CD4-positive, alpha-beta memory T cell (primary cell): ENCODE data around the gene PPP1R7. TPM values are rescaled to one million over a fixed set of nuclear protein-coding genes. Genes with fewer than 3 reads are reported as not detected.

ENCODE experiments used
- CTCF ChIA-PET: fragments of 350-600 bp; sonication (Branson Sonifier 250); formaldehyde crosslinking; loops from one replicate; lab custom pipeline; 2021; ENCODE audit warnings: inconsistent platforms; ENCODE audit not compliant: partially characterized antibody; lab: Charles Lee
- POLR2A ChIA-PET: fragments of 350-600 bp; sonication (Branson Sonifier 250); formaldehyde crosslinking; loops from one replicate; lab custom pipeline; 2021; ENCODE audit not compliant: partially characterized antibody; lab: Charles Lee
- DNase-seq, 5 donors: peaks; one replicate each; pipeline versions ENCODE4 v3.0.0 to v3.0.0-alpha.2; 2020 to 2022; ENCODE audit warnings: mixed read lengths in 1 of 5
- H3K27ac ChIP-seq: one replicate; pipeline ENCODE4 v1.7.0; 2013; ENCODE audit warnings: low read depth, low read length
- H3K27me3 ChIP-seq: 2 replicates; pipeline ENCODE4 v1.7.0; 2013; ENCODE audit warnings: mild to moderate bottlenecking, low read length, moderate library complexity; ENCODE audit not compliant: insufficient read depth
- H3K36me3 ChIP-seq: 2 replicates; pipeline ENCODE4 v1.7.0; 2013; ENCODE audit warnings: mild to moderate bottlenecking, low read length, moderate library complexity; ENCODE audit not compliant: insufficient read depth
- H3K4me1 ChIP-seq: 2 replicates; pipeline ENCODE4 v1.7.0; 2013; ENCODE audit warnings: mild to moderate bottlenecking, low read length, moderate library complexity; ENCODE audit not compliant: insufficient read depth
- H3K4me3 ChIP-seq, 2 donors: one replicate each; pipeline ENCODE4 v1.7.0; 2013; ENCODE audit warnings: low read length in 2 of 2, mild to moderate bottlenecking in 1 of 2
- H3K9me3 ChIP-seq, 2 donors: one replicate each; pipeline ENCODE4 v1.7.0; 2013; ENCODE audit warnings: low read length in 2 of 2, control low read depth in 1 of 2; ENCODE audit not compliant: control insufficient read depth in 1 of 2
- H3K27ac Mint-ChIP-seq, 7 donors: one replicate each; pipeline ENCODE4 v1.8.0; 2020 to 2021; ENCODE audit warnings: mixed read lengths in 7 of 7, mild to moderate bottlenecking in 6 of 7, inconsistent platforms in 3 of 7, moderate library complexity in 3 of 7
- H3K27me3 Mint-ChIP-seq, 2 donors: one replicate each; pipeline ENCODE4 v1.8.0; 2020 to 2021; ENCODE audit warnings: mixed read lengths in 2 of 2
- H3K36me3 Mint-ChIP-seq, 2 donors: one replicate each; pipeline ENCODE4 v1.8.0; 2020 to 2021; ENCODE audit warnings: mixed read lengths in 2 of 2, inconsistent platforms in 1 of 2, mild to moderate bottlenecking in 1 of 2
- H3K4me1 Mint-ChIP-seq, 4 donors: one replicate each; pipeline ENCODE4 v1.8.0; 2020 to 2021; ENCODE audit warnings: mixed read lengths in 4 of 4, mild to moderate bottlenecking in 1 of 4
- H3K4me3 Mint-ChIP-seq, 8 donors: one replicate each; pipeline ENCODE4 v1.8.0; 2020 to 2021; ENCODE audit warnings: mixed read lengths in 8 of 8, mild to moderate bottlenecking in 7 of 8, moderate library complexity in 6 of 8, inconsistent platforms in 3 of 8
- H3K9me3 Mint-ChIP-seq, 8 donors: one replicate each; pipeline ENCODE4 v1.8.0; 2020 to 2021; ENCODE audit warnings: mixed read lengths in 8 of 8, mild to moderate bottlenecking in 5 of 8, inconsistent platforms in 3 of 8, moderate library complexity in 1 of 8
- intact Hi-C: fragments of 100-400 bp; cut with micrococcal nuclease; formaldehyde crosslinking; loops from one replicate; pipeline ENCODE4 v1.15.1; 2023
- polyA plus RNA-seq, 2 donors: library from polyadenylated mRNA; unstranded; fragments of 300-500 nt; fragmentation: Illumina TruSeq; gene quantifications; one replicate each; pipeline ENCODE4 v1.2.3, GENCODE V29; 2021
- total RNA-seq, 2 experiments: library from RNA; stranded (reverse); gene quantifications; one replicate each; pipeline ENCODE4 v1.2.3, GENCODE V29; 2021

PPP1R7 gene
- total and polyA plus RNA-seq, 4 experiments from 2014 or later = 61.3 to 119 (median 91.6) TPM

GRCh38 chr2:241215421-241215820 is 65.2 kb downstream of the PPP1R7 start:
- H3K4me3 ChIP-seq = no peak overlapping the region
- ChIA-PET CTCF (no interaction called here), POLR2A (interaction anchor here (1.3 kb wide), 1 partner anchor 8 kb away, joined by 3 read pairs; no protein-coding TSS in a partner anchor)
- H3K4me3 Mint-ChIP-seq = peak overlapping the region in 2 of 8 donors; percentile 13 to 52
- H3K27ac Mint-ChIP-seq = no peak overlapping the region
- DNase-seq = no peak
- H3K36me3 ChIP-seq = no peaks in the 10 kb centered on the region
- peaks cover 10% of the 10 kb centered on the region for H3K4me1 ChIP-seq
- peaks cover 0 to 3% of the 10 kb centered on the region in 2 donors for H3K36me3 Mint-ChIP-seq
- H3K4me1 Mint-ChIP-seq = peaks cover 10 to 17% (median 10%) of the 10 kb centered on the region in 4 donors
- H3K27me3 Mint-ChIP-seq = no peaks in the 10 kb centered on the region
- H3K9me3 ChIP-seq = no peaks in the 10 kb centered on the region
- H3K27ac ChIP-seq = no peak overlapping the region
- no peaks in the 10 kb centered on the region for H3K27me3 ChIP-seq
- intact Hi-C loops = loop anchor here (5.0 kb wide), 1 partner anchor 102 kb away; the partner anchor contains the start of genes HDLBP and SEPTIN2
- H3K9me3 Mint-ChIP-seq = no peaks in the 10 kb centered on the region

- H3K4me1 Mint-ChIP-seq = peaks cover 10 to 17% (median 10%) of the 10 kb centered on the region in 4 donors
- H3K27ac Mint-ChIP-seq = peak overlapping the region in 5 of 7 donors; percentile 10 to 75 (median 25)
- no peaks in the 10 kb centered on the region for H3K27me3 Mint-ChIP-seq
- no peaks in the 10 kb centered on the region for H3K9me3 Mint-ChIP-seq
- Histone ChIP-seq H3K36me3 (no peaks in the 10 kb centered on the region), H3K4me3 (no peak overlapping the region), H3K27me3 (no peaks in the 10 kb centered on the region), H3K9me3 (no peaks in the 10 kb centered on the region), H3K4me1 (peaks cover 10% of the 10 kb centered on the region), H3K27ac (no peak overlapping the region)
- H3K36me3 Mint-ChIP-seq = peaks cover 0 to 3% of the 10 kb centered on the region in 2 donors
- intact Hi-C loops = loop anchor here (2.0 to 5.0 kb wide), 2 partner anchors 101 to 137 kb away; partner anchors contain the start of genes HDLBP and SEPTIN2
- no peak for DNase-seq
- ChIA-PET CTCF (interaction anchor here (1.0 to 1.1 kb wide), 2 partner anchors 72 to 233 kb away, joined by 3 read pairs; no protein-coding TSS in a partner anchor), POLR2A (interaction anchor here (0.8 to 1.3 kb wide), 2 partner anchors 9 kb away, joined by 3 read pairs; no protein-coding TSS in a partner anchor)
- H3K4me3 Mint-ChIP-seq = peak overlapping the region; percentile 53 to 87 (median 78)
Measured at GRCh38 chr2:241216211-241216761, 66.0 kb downstream of the PPP1R7 start.

- H3K36me3 Mint-ChIP-seq = peaks cover 0 to 3% of the 10 kb centered on the region in 2 donors
- H3K4me1 Mint-ChIP-seq = peaks cover 10 to 17% (median 10%) of the 10 kb centered on the region in 4 donors
- H3K9me3 Mint-ChIP-seq = no peaks in the 10 kb centered on the region
- POLR2A ChIA-PET = interaction anchor here (1.2 kb wide), 2 partner anchors 99 to 111 kb away, joined by 3 read pairs; no protein-coding TSS in a partner anchor
- no peaks in the 10 kb centered on the region for H3K27me3 Mint-ChIP-seq
- H3K27ac ChIP-seq = peak overlapping the region; percentile 35
- H3K36me3 ChIP-seq = no peaks in the 10 kb centered on the region
- H3K4me1 ChIP-seq = peaks cover 10% of the 10 kb centered on the region
- peak overlapping the region; percentile 66 to 87 (median 78) for H3K4me3 Mint-ChIP-seq
- CTCF ChIA-PET = interaction anchor here (1.0 to 1.1 kb wide), 2 partner anchors 71 to 234 kb away, joined by 3 read pairs; no protein-coding TSS in a partner anchor
- H3K4me3 ChIP-seq = peak overlapping the region in 1 of 2 donors; percentile 32
- DNase-seq = peak in 4 of 5 donors; percentile 25 to 40 (median 36)
- peak overlapping the region in 6 of 7 donors; percentile 35 to 75 (median 62) for H3K27ac Mint-ChIP-seq
- H3K9me3 ChIP-seq = no peaks in the 10 kb centered on the region
- intact Hi-C loops = loop anchor here (2.0 to 5.0 kb wide), 2 partner anchors 100 to 139 kb away; partner anchors contain the start of genes HDLBP and SEPTIN2
- H3K27me3 ChIP-seq = no peaks in the 10 kb centered on the region
Measured at GRCh38 chr2:241217320-241218031, 67.2 kb downstream of the PPP1R7 start.

GRCh38 chr2:241218131-241219029 is 68.1 kb downstream of the PPP1R7 start:
- intact Hi-C loops = loop anchor here (5.0 kb wide), 1 partner anchor 99 kb away; the partner anchor contains the start of genes HDLBP and SEPTIN2
- Histone ChIP-seq H3K36me3 (no peaks in the 10 kb centered on the region), H3K4me1 (peaks cover 10% of the 10 kb centered on the region), H3K27ac (no peak overlapping the region), H3K27me3 (no peaks in the 10 kb centered on the region), H3K4me3 (peak overlapping the region; percentile 27 to 36), H3K9me3 (no peaks in the 10 kb centered on the region)
- Mint-ChIP-seq H3K27me3 (no peaks in the 10 kb centered on the region), H3K4me1 (peaks cover 10 to 19% (median 13%) of the 10 kb centered on the region in 4 donors), H3K27ac (peak overlapping the region; percentile 61 to 91 (median 79)), H3K9me3 (no peaks in the 10 kb centered on the region), H3K36me3 (peaks cover 0 to 3% of the 10 kb centered on the region in 2 donors), H3K4me3 (peak overlapping the region; percentile 83 to 97 (median 90))
- CTCF ChIA-PET = interaction anchor here (1.1 kb wide), 1 partner anchor 9 kb away, joined by 6 read pairs; no protein-coding TSS in a partner anchor
- DNase-seq = peak; percentile 36 to 58 (median 51)
- POLR2A ChIA-PET = interaction anchor here (0.8 to 1.4 kb wide), 4 partner anchors 69 to 123 kb away, joined by 3 read pairs; partner anchors contain the start of gene PASK

GRCh38 chr2:241219030-241219382 is 68.7 kb downstream of the PPP1R7 start:
- no peaks in the 10 kb centered on the region for H3K27me3 Mint-ChIP-seq
- H3K4me3 ChIP-seq = peak overlapping the region; percentile 27 to 36
- POLR2A ChIA-PET = interaction anchor here (0.9 to 1.4 kb wide), 3 partner anchors 109 to 123 kb away, joined by 3 read pairs; no protein-coding TSS in a partner anchor

GRCh38 chr2:241219856-241220356 is 69.6 kb downstream of the PPP1R7 start:
- Histone ChIP-seq H3K27me3 (no peaks in the 10 kb centered on the region), H3K4me1 (peaks cover 10% of the 10 kb centered on the region), H3K36me3 (no peaks in the 10 kb centered on the region), H3K9me3 (no peaks in the 10 kb centered on the region), H3K4me3 (no peak overlapping the region), H3K27ac (no peak overlapping the region)
- no peaks in the 10 kb centered on the region for H3K27me3 Mint-ChIP-seq
- H3K4me3 Mint-ChIP-seq = peak overlapping the region in 1 of 8 donors; percentile 23
- POLR2A ChIA-PET = no interaction called here
- peaks cover 10 to 24% (median 13%) of the 10 kb centered on the region in 4 donors for H3K4me1 Mint-ChIP-seq
- no peak overlapping the region for H3K27ac Mint-ChIP-seq
- intact Hi-C loops = loop anchor here (5.0 kb wide), 1 partner anchor 97 kb away; the partner anchor contains the start of genes HDLBP and SEPTIN2
- CTCF ChIA-PET = no interaction called here
- H3K36me3 Mint-ChIP-seq = peaks cover 0 to 3% of the 10 kb centered on the region in 2 donors
- no peak for DNase-seq
- H3K9me3 Mint-ChIP-seq = peaks cover 0 to 2% (median 0%) of the 10 kb centered on the region in 8 donors

More at GRCh38 chr2:241219030-241219382, 68.7 kb downstream of the PPP1R7 start:
- no peaks in the 10 kb centered on the region for H3K9me3 ChIP-seq
- CTCF ChIA-PET = interaction anchor here (1.1 kb wide), 1 partner anchor 9 kb away, joined by 6 read pairs; no protein-coding TSS in a partner anchor
- H3K36me3 ChIP-seq = no peaks in the 10 kb centered on the region
- DNase-seq = no peak
- H3K27me3 ChIP-seq = no peaks in the 10 kb centered on the region
- peak overlapping the region in 5 of 7 donors; percentile 34 to 87 (median 56) for H3K27ac Mint-ChIP-seq
- intact Hi-C loops = loop anchor here (5.0 kb wide), 1 partner anchor 98 kb away; the partner anchor contains the start of genes HDLBP and SEPTIN2
- H3K27ac ChIP-seq = no peak overlapping the region
- peaks cover 10% of the 10 kb centered on the region for H3K4me1 ChIP-seq
- peaks cover 0 to 3% of the 10 kb centered on the region in 2 donors for H3K36me3 Mint-ChIP-seq
- H3K9me3 Mint-ChIP-seq = no peaks in the 10 kb centered on the region
- peaks cover 10 to 19% (median 13%) of the 10 kb centered on the region in 4 donors for H3K4me1 Mint-ChIP-seq
- peak overlapping the region; percentile 83 to 97 (median 90) for H3K4me3 Mint-ChIP-seq
